ENCODE measurements around the gene SEC14L1.
"Not testable (repeated sequence)": the region's sequence is repeated elsewhere in the genome, so short reads cannot be mapped to it uniquely, and the experiment has no call there.

Gene SEC14L1

GRCh38 chr17:77142689-77143088, 1.9 kb downstream of the SEC14L1 start:
- no peak for DNase-seq

- no peak for DNase-seq
Observed at GRCh38 chr17:77143306-77143705, 2.5 kb downstream of the SEC14L1 start.

GRCh38 chr17:77144227-77144626, 3.5 kb downstream of the SEC14L1 start:
- DNase-seq, result no peak

- DNase-seq, result no peak
Observed at GRCh38 chr17:77145224-77145611, 4.4 kb downstream of the SEC14L1 start.

GRCh38 chr17:77145612-77146245, 5.0 kb downstream of the SEC14L1 start:
- no peak for DNase-seq

GRCh38 chr17:77146246-77146632, 5.5 kb downstream of the SEC14L1 start:
- DNase-seq, result no peak

GRCh38 chr17:77146882-77147281, 6.1 kb downstream of the SEC14L1 start:
- no peak for DNase-seq

GRCh38 chr17:77147357-77147801, 6.6 kb downstream of the SEC14L1 start:
- no peak for DNase-seq

- DNase-seq, result no peak
Observed at GRCh38 chr17:77148077-77148939, 7.5 kb downstream of the SEC14L1 start.

GRCh38 chr17:77148940-77149510, 8.3 kb downstream of the SEC14L1 start:
- DNase-seq, result no peak

- DNase-seq, result no peak
Observed at GRCh38 chr17:77150196-77150595, 9.4 kb downstream of the SEC14L1 start.

GRCh38 chr17:77151186-77151585, 10.4 kb downstream of the SEC14L1 start:
- DNase-seq, result no peak

GRCh38 chr17:77152056-77152455, 11.3 kb downstream of the SEC14L1 start:
- DNase-seq, result not testable (repeated sequence)

GRCh38 chr17:77153472-77153871, 12.7 kb downstream of the SEC14L1 start:
- no peak for DNase-seq

GRCh38 chr17:77153999-77154586, 13.3 kb downstream of the SEC14L1 start:
- DNase-seq, result no peak

- DNase-seq, result no peak
Observed at GRCh38 chr17:77155125-77155524, 14.4 kb downstream of the SEC14L1 start.

GRCh38 chr17:77157766-77158165, 17.0 kb downstream of the SEC14L1 start:
- DNase-seq, result not testable (repeated sequence)

- DNase-seq, result no peak
Observed at GRCh38 chr17:77160091-77160874, 19.5 kb downstream of the SEC14L1 start.

- DNase-seq, result no peak
Observed at GRCh38 chr17:77160875-77161530, 20.2 kb downstream of the SEC14L1 start.

- DNase-seq, result no peak
Observed at GRCh38 chr17:77161953-77162352, 21.2 kb downstream of the SEC14L1 start.

- no peak for DNase-seq
Observed at GRCh38 chr17:77163001-77163400, 22.2 kb downstream of the SEC14L1 start.

All from activated CD4-positive, alpha-beta T cell treated with anti-CD3 and anti-CD28 coated beads for 4 hours (primary cell).